ENCODE results near the gene EML5. TPM values are rescaled to one million over a fixed set of nuclear protein-coding genes. Genes with fewer than 3 reads are reported as not detected.
A peak's percentile ranks its signal among the peaks of the same experiment; 100 is the strongest.

EML5 gene
- total and polyA plus RNA-seq, 2 of the 13 experiments (the other 11 are each of a cell fraction or from before 2014, with no cell fraction given), result 0.11 TPM; not detected in 1

- TF ChIP-seq TOE1 (CRISPR knock-in tag; IDR thresholded peaks at IDR 0.05) (no peak), MEIS1 (CRISPR knock-in tag; IDR thresholded peaks at IDR 0.05; ENCODE audit: borderline replicate concordance) (no peak), AHR (CRISPR knock-in tag; IDR thresholded peaks at IDR 0.05) (no peak), FOXO1 (CRISPR knock-in tag; IDR thresholded peaks at IDR 0.05) (peak; percentile 30; the same call in 1 of the 2 replicates), NRL (CRISPR knock-in tag; IDR thresholded peaks at IDR 0.05; ENCODE audit: borderline replicate concordance) (peak; percentile 91; the same call in 1 of the 2 replicates), GABPB1 (CRISPR knock-in tag; IDR thresholded peaks at IDR 0.05) (peak; percentile 81), CEBPB (IDR thresholded peaks at IDR 0.05; ENCODE audit: borderline replicate concordance, low read depth, low read length) (no peak), SMC3 (IDR thresholded peaks at IDR 0.05; ENCODE audit: low read length) (no peak), TAF15 (IDR thresholded peaks at IDR 0.05; ENCODE audit: low read depth, low read length, poor library complexity, severe bottlenecking) (no peak), ZNF878 (CRISPR knock-in tag; IDR thresholded peaks at IDR 0.05) (peak; percentile 73), ZBTB44 (CRISPR knock-in tag; IDR thresholded peaks at IDR 0.05) (no peak), ZNF264 (CRISPR knock-in tag; IDR thresholded peaks at IDR 0.05) (peak; percentile 59; the same call in 1 of the 2 replicates), ZNF460 (CRISPR knock-in tag; IDR thresholded peaks at IDR 0.05; ENCODE audit: borderline replicate concordance) (peak; percentile 36; the same call in 1 of the 2 replicates), RARA (CRISPR knock-in tag; IDR thresholded peaks at IDR 0.05) (no peak), TERF1 (CRISPR knock-in tag; IDR thresholded peaks at IDR 0.05) (no peak), FUBP1 (CRISPR knock-in tag; IDR thresholded peaks at IDR 0.05; ENCODE audit: borderline replicate concordance) (no peak), ZNF263 (CRISPR knock-in tag; IDR thresholded peaks at IDR 0.05) (0 out of 2 replicates have a peak, but pooled peaks have one; percentile 25), ARID5B (CRISPR knock-in tag; IDR thresholded peaks at IDR 0.05) (peak; percentile 61), FLYWCH1 (CRISPR knock-in tag; IDR thresholded peaks at IDR 0.05) (peak; percentile 61; the same call in 1 of the 2 replicates), ARHGAP35 (CRISPR knock-in tag; IDR thresholded peaks at IDR 0.05; ENCODE audit: borderline replicate concordance) (no peak), XRCC5 (optimal IDR thresholded peaks at IDR 0.05; ENCODE audit: low read length) (peak; percentile 81)
These were observed 31.7 kb upstream of the EML5 start, which contains the start of gene TTC8 (continued) for GRCh38 chr14:88824314-88825077.
